Measurements from ENCODE around the gene POLR1A.

POLR1A gene

GRCh38 chr2:86065512-86065911, 40.2 kb downstream of the POLR1A start:
- DNase-seq (ENCODE audit: low read depth, low spot score): no peak

GRCh38 chr2:86064006-86064405, 41.7 kb downstream of the POLR1A start:
- no peak for DNase-seq (ENCODE audit: low read depth, low spot score)

- no peak for DNase-seq (ENCODE audit: low read depth, low spot score)
Measured at GRCh38 chr2:86062043-86062442, 43.6 kb downstream of the POLR1A start.

- DNase-seq (ENCODE audit: low read depth, low spot score): no peak
Measured at GRCh38 chr2:86056590-86057331, 48.9 kb downstream of the POLR1A start.

GRCh38 chr2:86055314-86055713, 50.4 kb downstream of the POLR1A start:
- DNase-seq (ENCODE audit: low read depth, low spot score): no peak

- no peak for DNase-seq (ENCODE audit: low read depth, low spot score)
Measured at GRCh38 chr2:86054535-86055082, 51.1 kb downstream of the POLR1A start.

- no peak for DNase-seq (ENCODE audit: low read depth, low spot score)
Measured at GRCh38 chr2:86053166-86053565, 52.5 kb downstream of the POLR1A start.

GRCh38 chr2:86052676-86053075, 53.0 kb downstream of the POLR1A start:
- DNase-seq (ENCODE audit: low read depth, low spot score): no peak

GRCh38 chr2:86052265-86052664, 53.4 kb downstream of the POLR1A start:
- DNase-seq (ENCODE audit: low read depth, low spot score): no peak

GRCh38 chr2:86050301-86050700, 55.4 kb downstream of the POLR1A start:
- no peak for DNase-seq (ENCODE audit: low read depth, low spot score)

- DNase-seq (ENCODE audit: low read depth, low spot score): no peak
Measured at GRCh38 chr2:86049529-86049928, 56.2 kb downstream of the POLR1A start.

GRCh38 chr2:86048888-86049287, 56.8 kb downstream of the POLR1A start:
- no peak for DNase-seq (ENCODE audit: low read depth, low spot score)

- DNase-seq (ENCODE audit: low read depth, low spot score): no peak
Measured at GRCh38 chr2:86048383-86048701, 57.3 kb downstream of the POLR1A start.

GRCh38 chr2:86047575-86048382, 57.9 kb downstream of the POLR1A start:
- DNase-seq (ENCODE audit: low read depth, low spot score): no peak

GRCh38 chr2:86045541-86045940, 60.1 kb downstream of the POLR1A start:
- DNase-seq (ENCODE audit: low read depth, low spot score): no peak

GRCh38 chr2:86044614-86045013, 61.1 kb downstream of the POLR1A start:
- no peak for DNase-seq (ENCODE audit: low read depth, low spot score)

GRCh38 chr2:86044045-86044444, 61.6 kb downstream of the POLR1A start:
- no peak for DNase-seq (ENCODE audit: low read depth, low spot score)

- no peak for DNase-seq (ENCODE audit: low read depth, low spot score)
Measured at GRCh38 chr2:86042256-86043168, 63.2 kb downstream of the POLR1A start.

GRCh38 chr2:86039963-86040655, 65.6 kb downstream of the POLR1A start:
- DNase-seq (ENCODE audit: low read depth, low spot score): no peak

- no peak for DNase-seq (ENCODE audit: low read depth, low spot score)
Measured at GRCh38 chr2:86039178-86039962, 66.3 kb downstream of the POLR1A start.
